GM10266 (cell line): ENCODE data around the gene IGSF21.

ENCODE experiments used
- DNase-seq: peaks from one replicate; pipeline ENCODE4 v3.0.0; 2012; ENCODE audit errors: extremely low spot score
- CTCF ChIP-seq: IDR thresholded peaks from 2 replicates; pipeline ENCODE4 v1.5.1; 2012; ENCODE audit warnings: mild to moderate bottlenecking, low read depth; ENCODE audit not compliant: control insufficient read depth, insufficient read depth; ENCODE audit errors: missing control alignments

IGSF21 gene

GRCh38 chr1:18146886-18147285, 39.3 kb downstream of the IGSF21 start:
- no peak for TF ChIP-seq CTCF
- DNase-seq: no peak

- TF ChIP-seq CTCF: no peak
- DNase-seq: no peak
These were observed 40.1 kb downstream of the IGSF21 start for GRCh38 chr1:18147672-18148071.

DNA sequence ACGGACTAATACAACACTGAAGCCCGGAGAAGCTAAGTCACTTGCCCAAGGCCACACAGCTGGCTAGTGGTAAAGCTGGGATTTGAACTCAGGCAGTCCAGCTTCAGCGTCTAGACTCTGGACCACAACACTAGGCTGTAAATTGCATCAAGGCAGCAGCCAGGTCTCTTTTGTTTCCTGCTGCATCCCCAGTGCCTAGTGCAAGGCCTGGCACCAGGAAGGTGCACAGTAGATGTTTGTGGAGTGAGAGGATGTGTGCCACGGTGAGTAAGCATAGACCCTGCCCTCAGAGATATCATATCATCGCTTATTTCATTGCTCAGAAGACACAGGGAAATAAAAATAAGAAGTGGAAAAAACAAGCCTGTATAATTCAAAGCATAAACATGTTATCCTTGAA, 40.9 kb downstream of the IGSF21 start:
- TF ChIP-seq CTCF: no peak
- DNase-seq: no peak

GRCh38 chr1:18149027-18149641, 41.5 kb downstream of the IGSF21 start:
- DNase-seq: no peak
- no peak for TF ChIP-seq CTCF

GRCh38 chr1:18151436-18152122, 44.0 kb downstream of the IGSF21 start:
- DNase-seq: no peak

GRCh38 chr1:18154430-18155194, 47.0 kb downstream of the IGSF21 start:
- DNase-seq: no peak
- TF ChIP-seq CTCF: no peak

More at GRCh38 chr1:18151436-18152122, 44.0 kb downstream of the IGSF21 start:
- TF ChIP-seq CTCF: no peak
